MCF 10A (cell line): Measurements from ENCODE around the gene CSK. TPM values are rescaled to one million over a fixed set of nuclear protein-coding genes. Genes with fewer than 3 reads are reported as not detected.

Experiments used
- BruUV-seq: library from RNA; stranded (reverse); fragments of 400-500 nt; replicated peaks from 2 replicates; lab custom pipeline; 2021; lab: Mats Ljungman, UMichigan
- CTCF ChIA-PET: fragments of 300-600 bp; sonication (Branson Sonifier 250); formaldehyde crosslinking; extraction: SDS; loops from one replicate; lab custom pipeline; 2021; ENCODE audit warnings: antibody characterized with exemption, inconsistent platforms; lab: Yijun Ruan, JAX
- POLR2A ChIA-PET: fragments of 300-600, 350-650 bp; sonication (Branson Sonifier 250); formaldehyde crosslinking; extraction: SDS; loops from one replicate; lab custom pipeline; 2020; ENCODE audit warnings: antibody characterized with exemption, inconsistent platforms; lab: Yijun Ruan, JAX
- DNase-seq: peaks from one replicate; pipeline ENCODE4 v3.0.0-alpha.2; 2018; ENCODE audit not compliant: unreplicated experiment
- H3K27ac Mint-ChIP-seq: one replicate; pipeline ENCODE4 v1.8.0; 2022; ENCODE audit warnings: mild to moderate bottlenecking, low read depth, mixed read lengths; ENCODE audit not compliant: unreplicated experiment
- H3K27me3 Mint-ChIP-seq: one replicate; pipeline ENCODE4 v1.8.0; 2022; ENCODE audit warnings: mixed read lengths; ENCODE audit not compliant: insufficient read depth, unreplicated experiment
- H3K36me3 Mint-ChIP-seq: one replicate; pipeline ENCODE4 v1.8.0; 2022; ENCODE audit warnings: mild to moderate bottlenecking, moderate library complexity, mixed read lengths; ENCODE audit not compliant: insufficient read depth, unreplicated experiment
- H3K4me1 Mint-ChIP-seq: one replicate; pipeline ENCODE4 v1.8.0; 2022; ENCODE audit warnings: mixed read lengths; ENCODE audit not compliant: insufficient read depth, unreplicated experiment
- H3K4me3 Mint-ChIP-seq: one replicate; pipeline ENCODE4 v1.8.0; 2022; ENCODE audit warnings: mild to moderate bottlenecking, moderate library complexity, mixed read lengths; ENCODE audit not compliant: unreplicated experiment
- H3K9me3 Mint-ChIP-seq: one replicate; pipeline ENCODE4 v1.8.0; 2022; ENCODE audit warnings: mixed read lengths; ENCODE audit not compliant: unreplicated experiment
- intact Hi-C: fragments of 100-400 bp; cut with micrococcal nuclease; formaldehyde crosslinking; loops from 2 replicates; pipeline ENCODE4 v1.14.1; 2022
- total RNA-seq: library from RNA; stranded (reverse); gene quantifications from 2 replicates; pipeline ENCODE4 v1.2.3, GENCODE V29; 2022
- TF ChIP-seq, protein P1 (sequence below): fragments of 200-600 bp; IDR thresholded peaks from one replicate; pipeline ENCODE4 v1.8.0; 2022; ENCODE audit warnings: antibody characterized with exemption, mild to moderate bottlenecking; ENCODE audit not compliant: unreplicated experiment

Gene CSK
- total RNA-seq, 1 experiment from 2014 or later = 65.3 TPM

DNA sequence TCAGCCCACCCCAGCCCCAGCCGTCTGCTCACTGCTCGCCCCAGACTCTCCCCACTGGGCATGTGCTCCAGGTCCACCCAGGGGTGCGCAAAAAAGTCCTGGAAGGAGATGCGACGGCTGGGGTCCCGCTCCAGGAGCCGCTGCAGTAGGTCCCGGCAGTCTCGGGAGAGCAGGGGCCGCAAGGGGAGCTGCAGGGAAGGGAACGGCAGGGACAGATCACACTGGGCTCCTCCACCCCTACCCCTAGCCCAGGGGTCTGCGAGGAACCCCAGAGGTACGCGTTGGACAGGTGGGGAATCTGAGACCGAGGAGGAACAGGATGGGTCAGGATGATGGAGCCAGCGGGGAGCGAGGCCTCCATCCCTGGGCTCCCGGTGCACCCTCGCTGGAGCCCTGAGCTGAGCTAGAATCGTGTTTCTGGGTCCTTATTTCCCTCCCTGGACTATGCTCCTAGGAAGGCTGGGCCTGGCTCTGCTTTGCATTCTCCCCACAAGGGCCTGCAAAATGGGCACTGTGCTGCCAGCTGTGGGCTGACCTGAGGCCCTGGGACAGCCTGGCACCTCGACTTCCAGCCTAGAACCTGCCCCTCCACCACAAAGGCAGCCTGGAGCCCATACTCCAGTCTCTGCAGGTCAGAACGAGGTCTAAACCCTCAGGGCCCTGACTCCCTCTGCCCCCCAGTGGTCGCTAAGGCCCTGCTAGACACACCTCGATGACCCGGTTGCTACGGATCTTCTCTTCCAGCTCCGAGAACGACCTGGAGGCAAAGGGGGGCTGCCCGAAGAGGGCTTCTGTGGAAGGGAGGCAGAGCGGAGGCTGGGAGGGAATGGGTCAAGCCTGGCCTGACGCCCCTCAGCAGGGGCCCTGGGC, 57.9 kb downstream of the CSK start:
- ChIA-PET CTCF (interaction anchor here (0.6 kb wide), 1 partner anchor 68 kb away, joined by 3 read pairs; no protein-coding TSS in a partner anchor), POLR2A (no interaction called here)
- intact Hi-C loops = no loop called here
- Mint-ChIP-seq H3K4me1 (peaks cover 6% of the 10 kb centered on the region), H3K9me3 (no peaks in the 10 kb centered on the region), H3K27ac (no peak overlapping the region), H3K36me3 (peaks cover 23% of the 10 kb centered on the region), H3K4me3 (no peak overlapping the region), H3K27me3 (no peaks in the 10 kb centered on the region)
- TF ChIP-seq, protein P1, sequence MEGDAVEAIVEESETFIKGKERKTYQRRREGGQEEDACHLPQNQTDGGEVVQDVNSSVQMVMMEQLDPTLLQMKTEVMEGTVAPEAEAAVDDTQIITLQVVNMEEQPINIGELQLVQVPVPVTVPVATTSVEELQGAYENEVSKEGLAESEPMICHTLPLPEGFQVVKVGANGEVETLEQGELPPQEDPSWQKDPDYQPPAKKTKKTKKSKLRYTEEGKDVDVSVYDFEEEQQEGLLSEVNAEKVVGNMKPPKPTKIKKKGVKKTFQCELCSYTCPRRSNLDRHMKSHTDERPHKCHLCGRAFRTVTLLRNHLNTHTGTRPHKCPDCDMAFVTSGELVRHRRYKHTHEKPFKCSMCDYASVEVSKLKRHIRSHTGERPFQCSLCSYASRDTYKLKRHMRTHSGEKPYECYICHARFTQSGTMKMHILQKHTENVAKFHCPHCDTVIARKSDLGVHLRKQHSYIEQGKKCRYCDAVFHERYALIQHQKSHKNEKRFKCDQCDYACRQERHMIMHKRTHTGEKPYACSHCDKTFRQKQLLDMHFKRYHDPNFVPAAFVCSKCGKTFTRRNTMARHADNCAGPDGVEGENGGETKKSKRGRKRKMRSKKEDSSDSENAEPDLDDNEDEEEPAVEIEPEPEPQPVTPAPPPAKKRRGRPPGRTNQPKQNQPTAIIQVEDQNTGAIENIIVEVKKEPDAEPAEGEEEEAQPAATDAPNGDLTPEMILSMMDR = no peak
- no peak for DNase-seq
- BruUV-seq = no TSS peak

DNA sequence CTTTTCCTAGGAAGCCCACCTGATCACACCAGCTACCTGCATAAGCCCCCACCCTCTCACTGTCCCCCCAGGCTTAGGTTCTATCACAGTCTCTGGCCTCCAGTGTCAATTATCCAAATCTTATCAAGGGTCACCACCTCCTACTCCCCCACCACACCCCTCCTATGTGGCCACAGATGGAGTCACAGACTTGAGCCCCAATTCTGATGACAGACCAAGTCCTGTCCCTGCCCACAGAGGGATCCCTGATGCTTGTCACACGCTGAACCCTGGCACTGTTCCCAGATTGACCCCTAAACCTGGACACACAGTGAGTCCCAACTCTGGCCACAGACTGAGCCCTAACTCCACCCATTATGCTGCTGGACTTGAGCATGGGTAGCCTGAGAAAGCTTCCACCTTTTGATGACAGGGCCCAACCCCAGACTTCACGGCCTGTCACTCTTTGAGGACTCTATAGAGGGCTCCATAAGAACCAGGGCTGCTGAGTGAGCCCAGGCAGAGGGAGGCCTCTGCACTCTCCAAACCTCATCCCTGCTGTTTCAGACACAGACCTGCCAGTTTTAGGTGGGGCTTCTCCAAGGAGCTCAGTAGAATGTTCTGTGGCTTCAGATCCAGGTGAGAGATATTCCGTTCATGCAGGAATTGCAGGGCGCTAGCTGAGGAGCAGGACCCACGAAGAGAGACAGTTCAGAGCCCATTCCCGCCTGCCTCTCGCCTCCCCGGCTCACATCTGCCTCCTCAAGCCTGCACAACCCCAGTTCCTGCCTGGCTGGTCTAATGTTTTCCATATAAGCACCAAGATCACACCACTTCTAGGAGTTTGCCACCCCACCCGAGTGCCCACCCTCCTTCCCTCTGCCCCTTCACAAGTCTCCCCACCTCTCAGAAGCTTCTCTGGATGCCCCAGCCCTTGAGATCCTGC, 59.2 kb downstream of the CSK start:
- Mint-ChIP-seq H3K4me1 (no peaks in the 10 kb centered on the region), H3K27ac (no peak overlapping the region), H3K4me3 (no peak overlapping the region), H3K27me3 (no peaks in the 10 kb centered on the region), H3K36me3 (peaks cover 18% of the 10 kb centered on the region), H3K9me3 (no peaks in the 10 kb centered on the region)
- POLR2A ChIA-PET = interaction anchor here (0.6 kb wide), 1 partner anchor 105 kb away, joined by 3 read pairs; no protein-coding TSS in a partner anchor
- TF ChIP-seq, protein P1 = no peak
- DNase-seq = no peak
- BruUV-seq = no TSS peak
- intact Hi-C loops = no loop called here
- CTCF ChIA-PET = interaction anchor here (0.6 to 2.2 kb wide), 3 partner anchors 60 to 110 kb away, joined by 3 to 12 read pairs (median 10); no protein-coding TSS in a partner anchor

DNA sequence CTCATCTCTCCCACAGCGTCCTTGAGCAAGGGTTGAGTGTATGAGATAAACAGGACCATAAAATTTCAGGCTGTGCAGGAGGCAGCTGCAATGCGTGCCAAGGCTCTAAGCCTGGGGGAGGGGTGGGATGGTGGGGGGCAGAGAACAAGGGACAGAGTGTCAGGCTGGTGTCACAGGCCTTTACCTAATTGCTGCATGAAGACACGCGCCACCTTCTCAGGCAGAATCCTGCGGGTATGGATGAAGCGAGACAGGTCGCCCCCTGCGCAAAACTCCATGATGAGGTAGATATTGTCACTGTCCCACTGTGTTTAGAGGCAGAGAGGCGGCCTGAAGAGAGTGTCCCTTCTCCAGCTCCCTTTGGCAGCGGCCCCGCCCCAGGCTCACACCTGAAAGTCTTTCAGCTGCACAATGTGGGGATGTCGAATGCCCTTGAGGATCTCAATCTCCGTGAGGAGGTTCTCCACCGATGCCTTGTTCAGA, 60.1 kb downstream of the CSK start:
- intact Hi-C loops = loop anchor here (1.0 to 2.0 kb wide), 3 partner anchors 25 to 59 kb away; partner anchors contain the start of gene SCAMP2
- Mint-ChIP-seq H3K4me1 (no peaks in the 10 kb centered on the region), H3K27ac (no peak overlapping the region), H3K36me3 (peaks cover 21% of the 10 kb centered on the region), H3K9me3 (no peaks in the 10 kb centered on the region), H3K4me3 (peak overlapping the region; percentile 83), H3K27me3 (no peaks in the 10 kb centered on the region)
- no TSS peak for BruUV-seq
- TF ChIP-seq, protein P1 = no peak
- ChIA-PET CTCF (interaction anchor here (0.6 to 2.2 kb wide), 9 partner anchors 36 to 112 kb away, joined by 3 to 12 read pairs (median 3); no protein-coding TSS in a partner anchor), POLR2A (interaction anchor here (0.8 to 2.6 kb wide), 6 partner anchors 22 to 61 kb away, joined by 3 to 18 read pairs (median 4); no protein-coding TSS in a partner anchor)
- DNase-seq = no peak
